Stimulated activated CD4-positive, alpha-beta T cell treated with anti-CD3 and anti-CD28 coated beads, TNF-alpha, amount 100 ng/mL, for 48 hours (primary cell): ENCODE measurements around the gene RAP1GAP2.
"Not testable (repeated sequence)": the region's sequence is repeated elsewhere in the genome, so short reads cannot be mapped to it uniquely, and the experiment has no call there.

Source experiments
- DNase-seq, 3 donors: peaks; one replicate each; pipeline ENCODE4 v3.0.0-alpha.2; 2020; ENCODE audit warnings: low read depth in 3 of 3

Gene RAP1GAP2

DNA sequence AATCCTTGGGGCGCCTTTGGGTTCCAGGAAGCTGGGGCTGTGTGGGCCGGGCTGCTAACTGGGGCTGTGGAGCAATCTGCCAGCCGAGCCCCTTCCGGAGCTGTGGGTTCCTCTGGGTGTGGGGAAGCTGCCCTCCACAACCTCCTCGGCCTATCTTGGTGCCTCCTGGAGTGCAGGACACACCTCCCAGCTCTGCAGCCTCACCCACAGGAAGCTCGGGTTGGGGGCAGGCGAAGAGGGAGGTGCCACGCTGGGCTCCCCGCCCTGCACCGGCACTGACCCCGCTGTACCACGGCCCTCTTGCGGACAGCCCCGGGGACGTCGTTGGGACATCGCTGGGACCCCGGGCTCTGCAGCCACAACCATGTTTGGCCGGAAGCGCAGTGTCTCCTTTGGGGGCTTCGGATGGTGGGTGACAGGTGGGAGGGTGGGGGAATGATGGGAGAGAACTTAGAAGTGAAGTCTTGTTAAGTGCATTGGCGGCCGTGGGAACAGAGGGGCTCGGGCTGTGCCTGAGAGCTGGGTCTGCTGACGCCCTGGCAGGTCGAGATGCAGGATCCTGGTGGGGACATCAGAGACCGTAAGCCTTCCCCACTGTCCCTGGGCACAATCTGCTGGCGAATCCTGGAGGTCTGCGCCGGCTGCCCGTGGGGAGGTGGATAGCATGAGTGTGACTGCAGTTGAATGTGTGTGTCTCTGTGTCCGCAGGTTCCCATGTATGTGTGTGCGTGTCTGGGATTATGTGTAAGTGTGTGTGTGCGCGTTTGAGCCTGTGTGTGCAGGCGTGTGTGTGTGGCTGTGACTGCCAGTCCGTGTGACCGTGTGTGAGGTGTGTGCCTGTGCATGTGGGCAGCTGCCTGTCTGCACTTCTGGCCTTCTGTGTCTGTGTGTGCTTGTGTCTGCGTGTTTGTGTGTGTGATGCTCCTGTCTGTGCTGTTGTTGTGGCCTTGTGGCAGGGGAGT lies at the start of gene RAP1GAP2:
Gene RAP1GAP2 (plus strand): TSS at position 275 of the 962 bp plus-strand sequence. CDS start 90 bp downstream, at position 365.
- peak in 1 of 3 donors; percentile 30 for DNase-seq

DNA sequence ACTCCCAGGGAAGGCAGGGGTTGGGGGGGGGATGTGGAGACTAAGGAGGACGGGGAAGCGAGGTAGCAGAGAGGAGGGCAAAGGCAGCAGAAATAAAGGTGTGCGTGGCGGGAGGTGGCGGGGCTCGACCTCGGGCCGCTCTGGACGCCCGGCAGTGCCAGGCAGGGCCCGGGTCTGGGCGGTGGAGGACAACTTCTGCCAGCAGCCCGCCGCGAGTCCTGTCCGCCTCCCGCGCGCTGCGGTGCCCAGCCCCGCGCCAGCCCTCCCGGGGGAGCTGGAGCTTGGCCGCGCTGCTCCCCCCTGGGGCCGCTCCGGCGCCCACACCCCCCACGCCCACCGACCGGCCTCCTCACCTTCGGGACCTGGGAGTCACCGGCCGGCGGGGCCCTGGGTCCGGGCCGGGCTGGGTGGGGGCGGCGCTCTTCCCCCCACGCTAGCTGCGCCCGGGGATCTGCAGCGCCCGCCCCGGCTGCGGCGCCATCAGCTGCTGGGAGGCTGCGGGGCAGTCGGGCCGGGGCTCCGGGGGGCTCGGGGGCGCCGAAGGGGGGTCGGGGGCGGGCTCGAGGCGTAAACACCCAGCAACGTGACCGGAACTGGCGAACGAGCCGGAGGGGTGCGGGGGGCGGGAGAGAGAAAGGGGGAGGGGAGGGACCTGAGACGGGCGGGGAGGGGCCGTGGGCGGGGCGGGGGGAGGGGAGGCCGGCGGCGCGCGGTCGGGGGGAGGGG lies 47.0 kb upstream of the RAP1GAP2 start, which contains the start of gene CCDC92B:
Gene CCDC92B (minus strand): TSS at position 595 of the 726 bp plus-strand sequence. CDS start 14,507 bp downstream, outside the sequence.
- no peak for DNase-seq

DNA sequence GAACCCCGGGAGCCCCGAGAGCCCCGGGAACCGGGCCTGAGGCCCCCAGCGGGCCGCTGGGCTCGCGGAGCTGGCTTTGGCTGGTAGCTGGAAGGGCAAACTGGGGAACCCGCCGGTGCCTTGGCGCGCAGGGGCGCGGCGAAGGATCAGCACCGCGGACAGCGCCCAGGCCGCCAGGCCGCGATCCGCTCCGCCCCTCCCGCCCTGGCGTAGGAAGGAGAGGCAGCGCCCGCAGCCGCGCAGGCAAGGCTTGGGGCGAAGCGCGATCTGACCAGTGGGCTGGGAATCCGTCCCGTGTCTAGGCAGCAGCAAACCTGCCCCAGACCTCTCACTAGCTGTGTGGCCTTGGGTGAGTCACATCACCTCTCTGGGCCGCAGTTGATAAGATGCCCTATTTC lies 46.5 kb upstream of the RAP1GAP2 start:
- peak; percentile 33 to 51 (median 44) for DNase-seq

DNA sequence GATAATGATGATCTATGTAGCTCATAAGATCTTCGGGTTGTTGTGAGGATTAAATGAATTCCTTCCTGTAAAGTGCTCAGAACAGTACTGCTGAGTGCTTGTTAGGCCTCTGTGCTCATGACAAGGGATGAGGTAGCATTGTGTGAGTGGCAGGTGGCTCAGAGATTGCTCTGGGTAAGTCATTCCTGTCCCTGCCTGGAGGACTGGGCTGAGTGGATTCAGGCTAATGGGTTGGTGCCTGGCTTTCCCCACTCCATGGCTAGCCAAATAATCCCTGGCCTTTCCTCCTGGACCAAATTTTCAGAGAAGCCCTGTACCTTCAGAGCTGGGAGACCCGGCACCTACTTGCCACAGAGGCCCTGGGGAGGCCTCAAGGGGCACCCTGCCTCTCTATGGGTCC lies 45.5 kb upstream of the RAP1GAP2 start:
- no peak for DNase-seq

DNA sequence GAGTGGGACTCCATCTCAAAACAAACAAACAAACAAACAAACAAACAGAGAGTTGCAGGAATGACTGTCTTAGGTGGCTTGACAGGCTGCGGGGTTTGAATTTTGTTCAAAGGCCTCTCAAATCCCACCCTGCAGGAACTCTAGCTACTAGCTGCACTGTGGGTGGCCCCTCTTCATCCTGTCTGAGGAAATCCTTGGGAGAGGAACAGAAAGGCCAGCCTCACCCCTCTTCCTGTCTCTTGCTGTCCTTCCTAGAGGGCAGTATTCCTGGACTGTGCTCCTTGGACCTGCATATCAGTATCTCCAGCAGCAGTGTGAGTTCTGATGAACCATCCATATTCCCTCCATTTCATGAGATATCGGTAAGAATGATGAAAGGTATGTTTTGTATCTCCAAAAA lies 44.7 kb upstream of the RAP1GAP2 start:
- no peak for DNase-seq

DNA sequence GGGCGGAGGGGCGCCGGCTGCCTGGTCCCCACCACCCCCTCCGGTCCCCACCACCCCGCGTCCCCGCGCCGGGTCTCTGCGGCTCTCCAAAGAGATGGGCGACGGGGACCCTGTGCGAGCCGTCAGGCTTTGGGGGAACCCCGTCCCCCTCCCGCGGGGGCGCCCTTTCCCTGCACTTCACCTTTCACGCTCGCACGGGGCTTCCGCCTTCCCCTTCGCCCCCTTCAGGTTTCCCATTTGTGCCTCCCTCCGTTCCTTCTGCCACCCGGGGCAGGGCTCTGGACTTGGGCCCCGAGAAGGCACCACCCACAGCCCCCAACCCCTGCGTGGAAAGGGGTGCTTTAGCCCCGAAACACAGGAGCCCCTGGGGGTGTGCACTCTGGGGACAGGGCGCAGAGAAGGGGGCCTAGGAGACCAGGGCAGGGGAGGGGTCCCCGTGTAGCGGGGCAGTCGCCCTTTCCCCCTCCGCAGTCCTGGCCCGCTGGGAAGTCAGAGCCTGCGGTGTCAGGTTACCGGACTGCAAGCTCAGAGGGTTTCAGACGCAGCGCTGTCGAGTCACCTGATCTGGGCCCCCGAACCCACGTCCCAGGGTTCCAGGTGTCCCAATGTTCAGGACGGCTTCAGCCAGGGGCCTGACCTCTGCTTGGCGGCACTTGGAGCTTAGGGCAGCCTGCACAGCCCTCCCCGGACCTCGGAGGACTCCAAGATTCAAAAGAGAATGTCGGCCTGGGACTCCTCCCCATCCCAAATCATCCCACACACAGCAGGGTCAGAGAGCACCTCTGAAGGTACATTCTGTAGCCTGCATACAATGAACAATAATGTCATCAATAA lies 40.1 kb upstream of the RAP1GAP2 start:
- DNase-seq, result no peak

DNA sequence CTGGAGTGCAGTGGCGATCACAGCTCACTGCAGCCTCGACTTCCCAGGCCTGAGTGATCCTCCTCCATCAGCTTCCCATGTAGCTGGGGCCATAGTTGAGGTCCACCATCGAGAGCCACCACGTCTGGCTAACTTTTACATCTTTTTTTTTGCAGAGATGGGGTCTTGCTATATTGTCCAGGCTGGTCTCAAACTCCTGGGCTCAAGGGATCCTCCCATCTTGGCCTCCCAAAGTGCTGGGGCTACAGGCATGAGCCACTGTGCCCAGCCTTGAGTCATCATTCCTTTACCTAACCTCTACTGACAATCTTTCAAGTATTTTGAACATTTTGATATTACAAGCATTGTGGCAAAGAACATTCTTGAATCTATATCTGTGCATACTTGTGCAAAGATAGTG lies 37.4 kb upstream of the RAP1GAP2 start:
- DNase-seq, result no peak

DNA sequence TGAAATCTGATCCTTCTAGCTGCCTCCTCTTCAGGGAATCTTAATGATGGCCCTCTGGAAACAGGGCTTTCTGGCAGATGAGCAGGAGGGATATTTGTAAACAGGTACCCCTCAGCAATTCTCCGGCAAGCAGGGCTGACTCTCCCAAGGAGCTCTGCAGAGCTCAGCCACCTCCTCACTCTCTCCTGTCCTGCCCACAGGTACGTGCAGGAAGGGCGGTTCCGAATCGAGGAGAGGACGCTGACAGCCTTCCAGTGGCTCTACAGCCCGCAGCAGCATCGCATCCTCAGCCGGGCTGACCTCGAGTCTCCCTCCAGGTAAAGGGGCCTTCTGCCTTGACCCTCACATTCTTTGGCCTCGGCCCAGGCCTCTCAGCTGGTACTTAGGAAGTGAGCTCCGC lies 26.1 kb upstream of the RAP1GAP2 start:
- DNase-seq, result no peak

DNA sequence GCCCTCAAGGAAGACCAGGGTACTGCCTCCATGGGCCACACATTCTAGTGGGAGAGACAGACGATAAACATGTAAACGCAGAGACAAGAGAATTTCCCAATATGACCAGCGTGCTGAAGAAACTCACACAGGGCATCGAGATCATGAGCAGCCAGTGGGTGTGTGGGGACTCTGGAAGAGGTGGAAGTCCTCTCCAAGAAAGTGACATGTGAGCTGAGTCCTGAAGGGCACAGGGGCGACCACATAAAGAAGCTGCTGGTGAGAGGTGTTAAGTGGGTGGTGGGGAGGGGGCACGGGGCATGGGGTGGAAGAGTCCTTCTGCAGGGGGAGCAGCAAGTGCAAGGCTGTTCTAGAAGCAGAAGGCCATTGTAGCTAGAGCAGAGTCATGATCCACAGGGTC lies 21.0 kb upstream of the RAP1GAP2 start:
- no peak for DNase-seq

DNA sequence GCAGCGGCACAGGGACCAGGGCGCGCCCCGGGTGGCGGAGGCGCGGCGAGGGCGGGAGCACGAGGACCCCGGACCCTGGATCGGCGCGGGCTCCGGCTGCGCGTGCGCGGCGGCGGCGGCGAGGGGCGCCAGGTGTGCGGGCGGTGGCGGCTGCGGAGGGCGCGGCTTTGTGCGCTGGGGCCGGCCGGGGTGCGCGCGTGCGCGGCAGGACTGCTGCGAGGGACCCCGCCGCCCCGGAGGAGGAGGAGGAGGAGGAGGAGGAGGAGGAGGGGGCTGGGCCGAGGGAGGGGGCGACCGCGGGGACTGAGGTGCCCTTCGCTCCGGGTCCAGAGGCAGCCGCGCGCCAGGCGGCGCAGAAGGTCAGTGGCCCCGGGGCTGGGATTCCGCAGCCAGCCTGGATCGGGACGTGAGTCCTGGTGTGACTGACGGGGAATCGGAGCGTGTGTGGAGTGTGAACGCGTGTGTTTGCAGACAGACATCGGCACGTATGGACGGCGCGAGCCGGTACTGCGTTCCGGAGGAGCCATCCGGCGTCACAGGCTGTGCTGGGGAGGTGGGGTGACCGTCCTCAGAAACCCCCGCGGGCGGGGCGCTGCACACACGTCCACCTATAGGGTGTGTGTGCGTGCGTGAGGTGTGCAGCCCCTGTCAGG lies 19.5 kb upstream of the RAP1GAP2 start:
- no peak for DNase-seq

DNA sequence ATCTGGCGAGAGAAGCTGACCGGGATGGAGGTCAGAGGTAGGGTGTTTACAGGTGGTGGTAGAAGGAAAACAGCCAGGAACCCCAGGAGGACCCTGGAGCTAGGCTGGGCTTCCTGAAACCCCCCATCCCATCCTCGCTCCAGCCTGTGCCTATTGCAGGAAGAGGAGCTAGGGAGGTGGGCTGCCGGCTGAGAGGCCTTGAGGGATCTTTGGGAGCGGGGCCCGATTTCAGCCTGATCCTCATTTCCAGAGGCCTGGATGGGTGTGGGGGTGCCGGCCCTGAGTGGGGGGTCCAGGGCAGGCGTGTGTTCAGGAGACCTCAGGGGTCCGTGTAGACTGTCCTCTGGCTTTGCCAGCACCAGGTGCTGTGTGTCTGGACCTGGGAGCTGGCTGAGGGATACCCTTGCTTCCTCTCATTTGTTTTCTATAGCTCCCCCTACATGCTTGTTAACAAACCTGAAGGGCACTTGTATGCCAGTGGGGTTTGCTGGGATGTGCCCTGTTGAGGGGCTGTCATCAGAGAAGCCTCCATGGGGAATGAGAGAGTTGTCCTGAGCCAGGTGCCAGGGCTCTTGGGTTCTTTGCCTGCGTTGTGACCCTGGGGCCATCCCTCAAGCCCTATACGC lies 18.9 kb upstream of the RAP1GAP2 start:
- no peak for DNase-seq

DNA sequence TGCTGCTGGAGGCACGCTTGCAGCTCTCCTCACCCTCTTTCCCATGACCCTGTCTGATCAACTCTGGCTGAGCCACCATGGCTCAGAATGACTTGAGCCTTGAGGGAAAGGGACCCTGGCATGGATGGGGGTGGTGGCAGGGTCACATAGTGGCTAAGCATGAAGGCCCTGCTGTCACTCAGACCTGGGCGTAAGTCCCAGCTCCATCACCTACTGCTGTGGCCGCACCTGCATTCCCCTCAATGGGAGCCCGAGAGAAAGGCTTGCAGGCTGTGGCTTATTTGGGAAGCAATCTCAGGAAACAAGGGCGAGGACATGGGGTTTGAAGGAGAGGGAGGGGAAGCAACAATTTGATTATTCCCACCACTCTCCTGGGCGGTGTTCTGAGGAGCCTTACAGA lies 17.7 kb upstream of the RAP1GAP2 start:
- DNase-seq, result no peak

DNA sequence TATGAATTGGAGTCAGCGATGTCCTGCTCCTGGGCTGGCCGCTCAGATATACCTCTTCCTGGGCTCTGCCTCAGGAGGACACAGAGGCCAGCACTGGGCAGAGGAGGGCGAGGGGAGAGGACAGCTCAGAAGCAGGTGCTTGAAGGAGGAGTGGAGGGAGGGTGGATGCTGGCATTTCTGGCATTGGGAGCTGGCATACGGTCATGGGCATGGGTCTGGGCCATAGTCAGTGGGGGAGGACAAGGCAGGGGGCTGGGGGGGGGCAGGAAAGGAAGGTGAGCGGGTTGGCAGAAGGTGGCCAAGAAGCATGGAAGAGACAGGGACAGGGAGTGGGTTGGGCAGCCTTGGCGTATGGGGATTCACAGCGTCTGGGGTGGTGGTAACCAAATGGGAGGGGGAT lies 16.7 kb upstream of the RAP1GAP2 start:
- DNase-seq, result no peak

DNA sequence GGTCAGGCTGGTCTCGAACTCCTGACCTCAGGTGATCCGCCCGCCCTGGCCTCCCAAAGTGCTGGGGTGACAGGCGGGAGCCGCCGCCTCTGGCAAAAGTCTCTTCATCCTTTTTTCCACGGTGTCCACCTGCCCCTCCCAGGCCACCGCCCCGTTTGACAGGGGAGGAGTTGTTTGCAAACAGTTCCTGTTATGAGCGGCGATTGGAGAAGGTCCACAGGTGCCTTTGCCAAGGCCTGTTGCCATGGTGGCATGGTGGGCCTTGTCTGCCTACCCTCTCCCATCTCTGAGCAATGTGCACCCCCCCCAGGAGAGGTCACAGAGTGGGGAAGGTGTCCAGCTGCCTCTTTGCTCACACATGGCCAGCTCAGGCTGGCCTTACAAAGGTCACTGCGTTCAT lies 16.0 kb upstream of the RAP1GAP2 start:
- DNase-seq, result no peak

DNA sequence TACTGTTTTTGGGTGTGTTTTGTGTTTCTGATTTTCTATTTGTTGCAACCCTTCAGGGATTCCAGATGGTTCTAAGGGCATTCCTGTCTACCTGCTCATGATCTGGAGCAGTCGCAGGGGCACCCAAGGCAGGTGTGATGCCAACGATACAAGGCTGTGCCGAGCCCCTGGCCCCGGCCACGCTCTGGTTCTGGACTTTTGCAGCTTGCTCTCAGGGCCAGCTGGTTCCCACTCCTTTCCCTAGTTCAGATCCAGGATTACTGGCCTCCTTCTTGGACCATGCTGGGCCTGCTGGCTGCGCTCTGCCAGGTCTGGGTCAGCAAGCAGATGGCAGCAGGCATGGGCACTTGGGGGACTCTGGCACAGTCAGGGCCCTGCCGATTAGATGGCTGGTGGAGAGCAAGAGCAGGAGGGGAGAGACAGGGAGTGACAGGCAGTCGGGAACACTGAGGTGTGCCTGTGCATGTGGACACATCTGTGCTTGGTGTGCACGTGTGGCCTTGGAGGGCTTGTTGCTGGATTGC lies 15.2 kb upstream of the RAP1GAP2 start:
- DNase-seq, result no peak

DNA sequence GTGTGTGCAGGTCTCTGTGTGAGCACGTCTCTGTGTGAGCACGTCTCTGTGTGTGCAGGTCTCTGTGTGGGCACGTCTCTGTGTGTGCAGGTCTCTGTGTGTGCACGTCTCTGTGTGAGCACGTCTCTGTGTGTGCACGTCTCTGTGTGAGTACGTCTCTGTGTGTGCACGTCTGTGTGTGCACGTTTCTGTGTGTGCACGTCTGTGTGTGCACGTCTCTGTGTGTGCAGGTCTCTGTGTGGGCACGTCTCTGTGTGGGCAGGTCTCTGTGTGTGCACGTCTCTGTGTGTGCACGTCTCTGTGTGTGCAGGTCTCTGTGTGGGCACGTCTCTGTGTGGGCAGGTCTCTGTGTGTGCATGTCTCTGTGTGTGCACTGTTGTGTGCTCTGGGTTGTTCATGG lies 14.6 kb upstream of the RAP1GAP2 start:
- not testable (repeated sequence) for DNase-seq

DNA sequence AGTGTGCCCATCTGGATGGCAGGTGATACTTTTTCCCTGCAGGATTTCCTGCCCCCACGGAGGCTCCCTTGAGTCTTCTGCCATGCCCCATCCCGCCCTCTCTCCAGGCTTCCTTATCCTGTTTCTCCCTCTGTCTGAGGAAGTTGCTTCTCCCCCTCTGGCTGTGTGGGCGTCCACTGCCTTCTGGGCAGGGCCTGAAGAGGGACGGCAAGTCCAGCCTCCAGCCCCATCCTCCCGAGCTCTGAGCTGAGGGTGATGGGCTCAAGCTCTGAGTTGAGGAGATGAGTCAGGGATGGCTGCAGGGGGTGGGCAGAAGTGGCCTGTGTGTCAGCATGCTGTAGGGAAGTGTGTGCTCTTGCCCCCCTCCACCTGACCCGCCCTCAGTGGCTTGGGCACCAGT lies 14.2 kb upstream of the RAP1GAP2 start:
- no peak for DNase-seq

DNA sequence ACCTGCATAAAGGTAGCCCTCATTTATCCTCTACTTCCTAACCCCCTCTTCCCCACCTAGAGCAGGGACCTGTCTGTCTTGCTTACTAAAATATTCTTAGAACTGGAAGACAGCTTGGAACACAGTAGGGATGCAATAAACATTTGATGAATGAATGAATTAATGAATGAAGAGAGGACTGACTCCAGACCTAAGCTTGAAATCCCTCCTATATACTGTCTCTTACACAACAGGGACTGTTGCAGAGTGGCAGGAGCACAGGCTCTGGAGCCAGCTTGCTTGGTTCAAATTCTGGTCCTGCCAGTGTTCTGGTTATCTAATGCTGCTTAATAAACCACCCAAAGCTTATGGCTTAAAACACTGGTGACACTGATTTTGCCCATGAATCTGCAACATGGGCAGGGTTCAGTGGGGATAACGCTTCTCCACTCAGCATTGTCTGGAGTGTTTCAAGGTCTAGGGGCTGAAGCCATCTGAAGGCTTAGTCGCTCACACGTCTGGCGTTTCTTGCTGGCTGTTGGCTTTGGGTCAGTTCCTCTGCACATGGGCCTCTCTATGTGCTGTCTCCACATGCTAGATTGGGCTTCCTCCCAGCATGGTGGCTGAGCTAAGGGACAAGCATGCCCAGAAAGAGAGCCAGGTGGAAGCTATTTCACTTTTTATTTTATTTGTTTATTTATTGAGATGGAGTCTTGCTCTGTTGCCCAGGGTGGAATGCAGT lies 12.8 kb upstream of the RAP1GAP2 start:
- no peak for DNase-seq

DNA sequence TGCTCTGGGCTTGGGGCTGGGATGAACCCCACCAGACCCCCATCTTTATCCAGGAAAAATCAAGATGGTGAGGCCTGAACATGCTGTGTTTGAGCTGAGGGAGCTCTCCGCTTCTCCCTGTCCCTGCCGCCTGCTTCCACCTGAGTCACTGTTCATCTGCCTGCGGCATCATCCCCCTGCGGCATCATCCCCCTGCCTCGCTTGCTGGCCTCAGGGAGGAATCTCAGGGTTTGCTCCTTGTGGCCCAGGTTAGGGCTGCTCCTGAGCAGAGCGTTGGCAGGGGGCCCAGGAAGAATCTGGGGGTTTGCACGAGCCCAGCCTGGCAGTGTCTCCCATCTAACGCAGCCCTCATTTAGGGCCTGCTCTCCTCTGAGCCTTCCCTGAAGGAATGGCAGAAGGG lies 11.4 kb upstream of the RAP1GAP2 start:
- DNase-seq, result no peak

DNA sequence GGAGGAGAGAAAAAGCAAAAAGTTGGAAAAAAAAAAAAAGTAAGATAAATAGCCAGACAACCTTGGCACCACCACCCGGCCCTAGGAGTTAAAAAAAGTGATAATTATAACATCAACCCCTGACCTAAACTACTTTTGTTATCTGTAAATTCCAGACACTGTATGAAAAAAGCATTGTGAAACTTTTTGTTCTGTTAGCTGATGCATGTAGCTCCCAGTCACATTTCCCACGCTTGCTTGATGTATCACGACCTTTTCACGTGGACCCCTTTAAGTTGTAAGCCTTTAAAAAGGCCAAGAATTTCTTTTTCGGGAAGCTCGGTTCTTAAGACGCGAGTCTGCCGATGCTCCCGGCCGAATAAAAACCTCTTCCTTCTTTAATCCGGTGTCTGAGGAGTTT lies 10.9 kb upstream of the RAP1GAP2 start:
- DNase-seq, result not testable (repeated sequence)
